Measurements from ENCODE around the gene PATE4.
"Not testable (repeated sequence)": the region's sequence is repeated elsewhere in the genome, so short reads cannot be mapped to it uniquely, and the experiment has no call there.

Gene PATE4, protein sequence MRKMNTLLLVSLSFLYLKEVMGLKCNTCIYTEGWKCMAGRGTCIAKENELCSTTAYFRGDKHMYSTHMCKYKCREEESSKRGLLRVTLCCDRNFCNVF

DNA sequence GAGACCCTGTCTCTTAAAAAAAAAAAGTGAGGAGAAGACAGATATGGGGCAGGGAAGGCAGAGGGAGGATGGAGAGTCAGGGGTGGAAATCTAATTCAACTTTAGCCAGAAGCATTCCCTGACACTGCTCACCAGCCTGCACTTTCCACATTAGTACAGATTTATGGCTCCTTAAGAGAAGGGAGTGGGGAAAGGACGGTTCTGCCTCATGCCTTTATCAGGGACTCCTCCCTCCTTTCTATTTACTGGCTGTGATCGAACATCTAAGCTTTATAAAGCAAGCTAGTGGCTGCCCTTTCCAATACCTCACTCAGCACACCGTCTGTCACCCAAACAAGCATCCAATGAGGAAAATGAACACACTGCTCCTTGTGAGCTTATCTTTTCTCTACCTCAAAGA lies at the start of gene PATE4:
TSS of gene PATE4 (plus strand) at position 301 of the 400 bp plus-strand sequence. CDS start at position 345, 44 bp downstream.
- DNase-seq (ENCODE audit: low read depth) = no peak

DNA sequence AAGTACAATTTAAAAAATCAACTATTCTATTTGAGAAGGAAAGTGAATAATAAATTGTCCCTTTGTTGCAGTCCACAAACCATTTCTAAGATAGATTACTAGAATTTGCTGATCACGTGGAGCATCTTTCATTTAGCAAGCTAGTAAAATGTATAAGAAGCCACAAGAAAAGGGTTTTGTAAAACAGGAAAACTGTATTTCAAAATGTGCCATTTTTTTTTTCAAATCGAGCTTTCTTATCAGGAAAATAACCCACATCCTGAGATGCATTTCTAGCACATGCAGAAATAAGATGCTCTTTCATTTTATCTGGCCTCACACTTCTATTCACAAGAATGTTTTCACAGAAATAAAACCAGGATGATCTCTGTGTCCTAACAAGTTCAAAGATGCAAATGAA lies 48.4 kb upstream of the PATE4 start:
- DNase-seq (ENCODE audit: low read depth) = no peak

DNA sequence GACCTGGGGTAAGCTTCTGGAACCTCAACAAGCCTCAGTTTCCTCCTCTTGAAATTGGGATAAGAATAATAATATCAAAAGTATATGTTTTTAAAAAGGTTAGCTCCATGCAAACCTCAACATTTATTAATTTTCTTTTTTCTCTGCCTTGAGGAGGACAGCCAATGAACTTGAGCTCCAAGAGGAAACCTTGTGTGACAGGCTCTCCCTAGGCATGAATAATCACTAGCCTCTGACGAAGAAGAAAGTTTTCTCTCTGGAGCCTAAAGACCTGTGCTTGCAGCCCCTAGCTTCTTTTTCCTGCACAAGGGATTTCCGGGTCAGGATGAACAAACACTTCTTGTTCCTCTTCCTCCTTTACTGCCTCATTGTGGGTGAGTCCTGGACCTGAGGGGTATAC lies 45.3 kb upstream of the PATE4 start, which contains the start of gene PATE3:
TSS of gene PATE3 (plus strand) at position 301 of the 400 bp plus-strand sequence. CDS start at position 326, 25 bp downstream.
- DNase-seq (ENCODE audit: low read depth) = no peak

DNA sequence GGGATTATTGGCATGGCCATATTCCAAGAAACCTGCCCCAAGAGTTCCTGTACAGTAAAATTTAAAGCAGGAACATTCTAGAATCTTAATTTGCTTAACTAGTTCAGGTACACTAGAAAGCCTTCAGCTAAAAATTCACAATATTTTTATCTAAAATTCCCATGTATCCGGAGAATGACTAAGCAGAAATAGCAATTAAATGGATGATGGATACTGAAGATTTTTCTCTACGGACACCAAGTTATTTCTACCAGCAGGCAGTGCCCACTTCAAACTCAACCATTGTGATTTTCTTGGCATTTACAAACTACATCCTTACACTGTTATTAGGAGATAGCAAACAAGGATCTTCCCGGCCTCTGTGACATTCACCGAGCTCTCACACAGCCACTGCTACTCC lies 42.3 kb upstream of the PATE4 start:
- no peak for DNase-seq (ENCODE audit: low read depth)

DNA sequence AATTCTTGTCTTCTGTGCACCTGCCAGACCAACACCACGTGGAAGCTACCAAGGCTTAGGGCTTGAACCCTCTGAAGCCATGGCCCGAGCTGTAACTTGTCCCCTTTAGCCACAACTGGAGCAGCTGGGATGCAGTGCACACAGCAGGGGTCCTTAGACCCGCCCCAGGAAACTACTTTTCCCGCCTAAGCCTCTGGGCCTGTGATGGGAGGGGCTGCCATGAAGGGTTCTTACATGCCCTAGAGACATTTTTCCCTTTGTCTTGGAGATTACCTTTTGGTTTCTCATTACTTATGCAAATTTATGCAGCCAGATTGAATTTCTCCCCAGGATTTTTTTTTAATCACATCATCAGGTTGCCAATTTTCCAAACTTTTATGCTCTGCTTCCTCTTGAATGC lies 35.5 kb upstream of the PATE4 start:
- no peak for DNase-seq (ENCODE audit: low read depth)

DNA sequence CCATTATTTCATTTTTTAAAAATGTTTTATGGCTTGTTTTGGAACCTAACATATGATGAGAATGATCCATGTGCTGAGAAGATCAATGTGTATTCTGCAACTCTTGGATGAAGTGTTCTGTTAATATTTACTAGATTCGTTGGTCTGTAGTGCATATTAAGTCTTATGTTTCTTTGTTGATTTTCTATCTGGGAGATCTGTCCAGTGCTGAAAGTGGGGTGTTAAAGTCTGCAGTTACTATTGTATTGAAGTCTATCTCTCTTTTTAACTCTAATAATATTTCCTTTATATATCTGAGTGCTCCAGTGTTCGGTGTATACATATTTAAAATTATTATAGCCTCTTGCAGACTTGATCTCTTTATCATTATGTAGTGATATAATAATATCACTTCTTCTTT lies 33.3 kb upstream of the PATE4 start:
- DNase-seq (ENCODE audit: low read depth) = no peak

DNA sequence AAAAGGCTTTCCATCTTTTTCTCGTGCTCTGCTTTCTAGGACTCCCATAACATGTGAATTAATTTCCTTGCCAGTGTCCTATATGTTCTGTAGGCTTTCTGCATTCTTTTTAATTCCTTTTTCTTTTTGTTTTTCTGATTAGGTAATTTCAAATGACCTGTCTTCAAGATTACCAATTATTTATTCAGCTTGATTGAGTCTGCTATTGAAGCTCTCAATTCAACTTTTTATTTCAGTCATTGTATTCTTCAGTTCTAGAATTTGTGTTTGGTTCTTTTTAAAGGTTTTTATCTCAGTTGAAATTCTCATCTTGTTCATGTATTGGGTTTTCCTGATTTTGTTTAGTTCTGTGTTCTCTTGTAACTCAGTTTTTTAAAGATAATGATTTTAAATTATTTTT lies 30.7 kb upstream of the PATE4 start:
- DNase-seq (ENCODE audit: low read depth) = no peak

DNA sequence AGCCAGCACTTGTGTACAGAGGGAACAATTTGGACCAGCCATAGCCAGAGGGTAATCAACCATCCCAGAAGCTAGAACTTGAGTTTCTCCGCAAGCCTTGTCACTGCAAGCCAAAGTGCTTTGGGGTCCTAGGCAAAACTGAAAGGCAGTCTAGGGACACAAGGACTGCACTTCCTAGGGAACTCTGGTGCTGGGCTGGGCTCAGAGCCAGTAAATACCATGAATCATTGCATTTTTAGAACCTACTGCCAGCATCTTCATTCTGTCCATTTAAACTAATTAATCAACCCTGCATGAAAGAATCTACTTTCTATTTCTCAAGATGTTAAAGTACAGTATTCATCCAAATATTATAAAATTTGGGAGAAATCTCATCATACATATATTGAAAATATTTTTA lies 25.2 kb upstream of the PATE4 start:
- no peak for DNase-seq (ENCODE audit: low read depth)

DNA sequence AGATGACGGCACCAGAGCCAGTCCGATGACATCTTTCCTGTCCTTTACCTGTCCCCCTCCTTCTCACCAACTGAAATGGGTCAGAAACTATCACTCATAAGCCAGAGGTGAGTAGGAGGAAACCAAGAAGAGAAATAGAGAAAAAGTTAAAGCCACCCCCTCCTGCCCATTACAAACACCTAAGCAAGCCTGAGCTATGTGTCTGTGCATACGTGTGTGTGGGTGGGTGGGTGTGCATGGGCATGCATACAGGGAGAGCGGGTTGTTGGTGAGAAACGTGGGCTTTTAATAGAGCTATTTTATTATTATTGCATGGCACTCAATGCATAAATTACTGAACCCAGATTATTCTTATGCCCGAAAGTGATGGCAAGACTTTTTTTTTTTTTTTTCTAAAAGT lies 2.6 kb downstream of the PATE4 start:
- DNase-seq (ENCODE audit: low read depth) = no peak

DNA sequence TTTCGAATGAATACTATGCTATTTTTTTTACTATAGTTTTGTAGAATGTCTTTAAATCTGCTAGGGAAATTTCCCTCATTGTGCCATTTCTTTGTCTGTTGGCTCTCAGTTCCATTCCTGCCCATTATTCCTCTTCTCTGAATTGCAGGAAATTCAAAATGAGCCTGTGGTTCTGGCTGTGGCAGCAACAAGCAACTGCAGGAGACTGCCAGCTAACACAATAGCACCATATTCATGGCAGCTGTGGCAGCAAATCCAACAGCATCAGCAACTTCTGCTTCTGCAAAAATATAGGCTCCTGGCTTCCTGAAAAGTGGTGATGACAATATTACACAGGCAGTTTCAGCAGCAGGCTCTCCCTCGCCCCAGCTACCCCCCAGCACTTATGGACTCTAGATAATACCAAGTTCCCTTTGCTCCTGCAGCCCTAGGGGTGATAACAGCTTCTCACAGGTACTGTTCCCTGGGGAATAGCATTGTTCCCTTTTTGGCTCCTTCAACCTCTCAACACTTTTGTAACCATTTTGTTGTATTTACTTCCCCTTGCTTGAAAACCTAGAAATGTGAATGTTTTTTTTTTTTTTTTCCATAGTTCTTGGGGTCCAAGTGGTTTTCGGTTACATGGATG lies 9.3 kb downstream of the PATE4 start:
- DNase-seq (ENCODE audit: low read depth) = no peak

DNA sequence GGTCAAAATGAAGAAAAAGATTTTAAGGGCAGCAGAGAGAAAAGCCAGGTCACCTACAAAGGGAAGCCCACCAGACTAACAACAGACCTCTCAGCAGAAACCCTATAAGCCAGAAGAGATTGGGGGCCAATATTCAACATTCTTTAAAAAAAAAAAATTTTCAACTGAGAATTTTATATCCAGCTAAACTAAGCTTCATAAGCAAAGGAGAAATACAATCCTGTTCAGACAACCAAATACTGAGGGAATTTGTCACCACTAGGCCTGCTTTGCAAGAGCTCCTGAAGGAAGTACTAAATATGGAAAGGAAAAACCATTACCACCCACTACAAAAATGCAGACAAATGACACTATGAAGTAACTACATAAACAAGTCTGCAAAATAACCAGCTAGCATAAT lies 13.1 kb downstream of the PATE4 start:
- no peak for DNase-seq (ENCODE audit: low read depth)

DNA sequence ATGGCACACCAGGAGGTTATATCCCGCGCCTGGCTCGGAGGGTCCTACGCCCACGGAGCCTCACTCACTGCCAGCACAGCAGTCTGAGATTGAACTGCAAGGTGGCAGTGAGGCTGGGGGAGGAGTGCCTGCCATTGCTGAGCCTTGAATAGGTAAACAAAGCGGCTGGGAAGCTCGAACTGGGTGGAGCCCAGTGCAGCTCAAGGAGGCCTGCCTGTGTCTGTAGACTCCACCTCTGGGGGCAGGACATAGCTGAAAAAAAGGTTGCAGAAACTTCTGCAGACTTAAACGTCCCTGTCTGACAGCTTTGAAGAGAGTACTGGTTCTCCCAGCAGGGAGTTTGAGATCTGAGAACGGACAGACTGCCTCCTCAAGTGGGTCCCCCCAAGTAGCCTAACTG lies 24.6 kb downstream of the PATE4 start:
- DNase-seq (ENCODE audit: low read depth) = not testable (repeated sequence)

DNA sequence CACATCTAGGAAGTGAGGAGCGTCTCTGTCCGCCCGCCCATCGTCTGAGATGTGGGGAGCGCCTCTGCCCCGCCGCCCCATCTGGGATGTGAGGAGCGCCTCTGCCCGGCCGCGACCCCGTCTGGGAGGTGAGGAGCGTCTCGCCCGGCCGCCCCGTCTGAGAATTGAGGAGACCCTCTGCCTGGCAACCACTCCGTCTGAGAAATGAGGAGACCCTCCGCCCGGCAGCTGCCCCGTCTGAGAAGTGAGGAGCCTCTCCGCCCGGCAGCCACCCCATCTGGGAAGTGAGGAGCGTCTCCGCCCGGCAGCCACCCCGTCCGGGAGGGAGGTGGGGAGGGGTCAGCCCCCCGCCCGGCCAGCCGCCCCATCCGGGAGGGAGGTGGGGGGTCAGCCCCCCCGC lies 29.7 kb downstream of the PATE4 start:
- DNase-seq (ENCODE audit: low read depth) = not testable (repeated sequence)

DNA sequence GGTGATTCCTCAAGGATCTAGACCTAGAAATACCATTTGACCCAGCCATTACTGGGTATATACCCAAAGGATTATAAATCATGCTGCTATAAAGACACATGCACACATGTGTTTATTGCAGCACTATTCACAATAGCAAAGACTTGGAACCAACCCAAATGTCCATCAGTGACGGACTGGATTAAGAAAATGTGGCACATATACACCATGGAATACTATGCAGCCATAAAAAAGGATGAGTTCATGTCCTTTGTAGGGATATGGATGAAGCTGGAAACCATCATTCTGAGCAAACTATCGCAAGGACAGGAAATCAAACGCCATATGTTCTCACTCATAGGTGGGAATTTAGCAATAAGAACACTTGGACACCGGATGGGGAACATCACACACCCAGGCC lies 32.2 kb downstream of the PATE4 start:
- DNase-seq (ENCODE audit: low read depth) = not testable (repeated sequence)

DNA sequence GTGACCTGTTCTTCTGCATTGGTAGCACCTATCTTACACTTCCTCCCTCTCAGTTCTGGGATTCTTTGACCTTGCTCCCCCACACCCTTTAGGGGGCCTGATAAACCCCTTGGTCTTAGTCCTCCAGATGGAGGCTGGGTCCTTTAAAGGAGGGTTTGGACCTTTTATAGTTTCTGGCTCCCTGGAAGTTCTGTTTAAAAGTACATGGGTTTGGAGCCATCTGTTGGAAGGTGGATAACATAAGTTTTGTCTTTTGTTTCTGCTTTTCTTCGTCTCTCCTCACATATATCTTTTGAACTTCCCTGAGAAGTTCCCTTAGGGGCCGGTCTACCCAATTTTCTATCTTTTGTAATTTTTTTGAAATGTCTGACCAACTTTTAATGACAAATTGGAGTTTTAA lies 36.4 kb downstream of the PATE4 start:
- DNase-seq (ENCODE audit: low read depth) = no peak

DNA sequence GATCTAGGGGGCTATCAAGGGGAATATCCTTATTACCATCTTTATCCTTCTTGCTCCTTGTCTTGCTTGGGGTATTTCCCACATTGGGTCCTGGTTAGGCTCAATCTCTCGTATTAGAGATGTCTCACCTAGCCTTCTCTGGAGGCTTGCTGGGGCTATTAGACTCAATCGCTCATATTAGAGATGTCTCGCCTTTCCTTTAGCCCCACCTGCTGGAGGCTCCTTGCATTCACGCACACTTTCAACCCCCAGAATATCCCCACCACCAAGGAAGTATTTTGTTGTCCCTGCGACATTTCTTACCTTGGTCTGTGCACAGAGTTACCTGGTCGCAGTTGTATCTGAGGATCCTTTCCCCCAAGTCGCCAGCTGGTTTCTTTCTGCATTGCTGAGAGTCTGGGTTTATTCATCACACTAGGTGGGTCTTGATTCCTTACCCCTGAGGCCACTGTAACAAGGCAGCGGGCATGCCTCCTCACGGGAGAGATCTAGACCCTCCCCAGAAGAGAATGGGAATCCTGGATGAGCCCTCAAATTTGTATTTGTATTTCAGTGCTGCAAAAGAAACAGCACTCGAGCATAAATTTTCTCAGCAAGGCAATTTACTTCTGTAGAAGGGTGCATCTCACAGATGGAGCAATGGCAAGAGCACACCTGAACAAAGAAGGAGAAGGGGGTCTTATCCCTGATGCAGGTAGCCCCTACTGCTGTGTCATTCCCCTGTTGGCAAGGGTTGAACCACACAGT lies 38.4 kb downstream of the PATE4 start:
- no peak for DNase-seq (ENCODE audit: low read depth)

DNA sequence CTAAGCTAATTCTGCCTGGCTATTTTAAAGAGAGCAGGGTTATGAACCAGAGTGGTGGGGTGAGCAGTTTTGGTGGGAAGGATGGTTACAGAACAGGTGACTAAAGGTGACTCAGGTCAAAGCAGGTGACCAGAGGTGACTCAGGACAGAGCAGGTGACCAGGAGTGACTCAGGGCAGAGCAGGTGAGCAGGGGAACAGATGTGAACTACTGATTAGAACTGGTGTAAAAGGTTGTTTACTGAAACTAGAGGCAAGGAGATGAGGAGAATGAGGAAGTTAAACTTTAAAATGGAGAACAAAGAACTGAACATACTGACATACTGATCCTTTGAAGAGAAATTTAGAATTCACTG lies 39.0 kb downstream of the PATE4 start:
- no peak for DNase-seq (ENCODE audit: low read depth)

DNA sequence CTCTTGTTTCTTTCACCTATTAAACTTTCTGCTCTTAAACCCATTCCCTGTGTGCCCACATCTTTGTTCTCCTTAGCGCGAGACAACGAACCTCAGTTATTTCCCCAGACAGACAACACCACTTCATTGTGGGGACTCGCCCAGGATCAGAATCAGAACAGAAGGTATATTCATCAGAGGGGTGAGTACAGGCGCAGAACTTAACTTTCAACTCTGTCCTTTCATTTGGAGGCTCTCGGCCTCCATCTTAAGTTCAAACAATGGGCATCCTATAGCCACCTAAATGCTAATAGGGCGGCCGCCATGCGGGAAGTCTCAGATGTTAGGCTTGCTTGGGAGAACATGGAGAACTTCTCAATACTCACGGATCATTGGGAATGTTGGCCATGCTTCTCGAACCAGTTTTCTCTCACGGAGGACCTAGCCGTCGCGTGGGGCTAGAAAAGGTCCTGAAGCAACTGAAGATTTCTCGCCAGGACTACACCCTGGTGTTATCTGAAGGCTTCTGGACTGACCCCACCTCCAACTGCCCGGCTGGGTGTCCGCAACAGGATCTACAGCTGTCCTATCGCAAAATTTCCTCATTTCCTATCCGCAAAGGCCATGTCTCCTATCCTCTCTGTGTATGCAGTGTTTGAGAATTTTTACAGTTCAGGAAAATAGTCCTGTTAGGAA lies 40.9 kb downstream of the PATE4 start:
- no peak for DNase-seq (ENCODE audit: low read depth)

DNA sequence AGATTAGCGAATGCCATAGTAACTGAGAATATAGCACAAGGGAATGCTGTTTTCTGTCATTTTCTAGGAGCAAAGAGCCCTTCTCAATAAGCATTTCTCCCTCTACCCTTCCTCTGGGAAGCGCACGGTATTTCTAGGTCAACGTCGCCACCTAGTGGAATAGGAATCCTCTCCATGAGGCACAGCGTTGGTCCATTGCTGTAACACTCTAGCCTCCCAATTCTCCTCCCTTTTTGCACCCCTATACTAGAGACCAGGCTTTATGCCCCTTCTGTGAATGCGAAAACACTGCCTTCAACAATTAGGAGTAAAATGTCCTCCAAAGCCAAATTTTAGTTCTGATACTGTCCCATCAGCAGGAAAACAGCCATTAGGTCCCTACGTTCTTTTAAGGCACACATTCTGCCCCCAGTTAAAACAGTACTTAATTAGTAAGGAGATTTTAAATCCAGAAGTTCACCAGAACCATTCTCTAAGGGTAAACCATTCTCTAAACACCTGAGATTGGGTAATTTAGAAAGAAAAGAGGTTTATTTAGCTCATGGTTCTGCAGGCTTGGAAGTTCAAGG lies 41.5 kb downstream of the PATE4 start:
- no peak for DNase-seq (ENCODE audit: low read depth)

DNA sequence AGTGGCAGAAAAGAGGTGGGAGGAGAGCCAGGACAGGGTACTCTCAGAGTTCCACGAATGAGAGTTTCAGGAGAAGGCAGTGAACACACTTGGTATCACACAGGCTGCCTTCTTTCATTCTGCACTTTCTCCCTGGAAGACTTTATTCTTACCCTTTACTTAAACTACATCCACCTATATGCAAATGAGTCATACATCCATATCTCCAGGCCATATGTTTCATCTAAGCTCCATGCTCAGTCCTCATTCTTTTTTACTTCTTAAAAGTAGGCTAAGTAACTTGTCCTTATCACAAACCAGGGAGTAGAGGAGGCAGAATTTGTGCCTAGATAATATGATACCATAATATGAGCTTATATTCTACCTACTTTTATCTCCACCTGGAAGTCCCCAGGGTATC lies 48.2 kb downstream of the PATE4 start:
- DNase-seq (ENCODE audit: low read depth) = no peak

DNA sequence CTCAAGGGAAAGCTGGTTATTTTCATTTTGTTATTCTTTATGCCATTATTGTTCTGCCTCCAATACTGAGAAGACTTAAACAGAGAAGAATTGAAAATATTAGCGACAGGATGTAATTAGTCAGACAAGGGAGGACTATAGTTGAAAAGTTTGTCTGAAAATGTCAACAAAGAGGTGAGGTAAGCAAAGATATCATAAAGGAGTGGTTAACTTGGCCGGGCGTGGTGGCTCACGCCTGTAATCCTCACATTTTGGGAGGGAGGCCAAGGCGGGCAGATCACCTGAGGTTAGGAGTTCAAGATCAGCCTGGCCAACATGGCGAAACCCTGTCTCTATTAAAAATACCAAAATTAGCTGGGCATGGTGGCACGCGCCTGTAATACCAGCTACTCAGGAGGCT lies 50.3 kb downstream of the PATE4 start:
- DNase-seq (ENCODE audit: low read depth) = no peak

DNA sequence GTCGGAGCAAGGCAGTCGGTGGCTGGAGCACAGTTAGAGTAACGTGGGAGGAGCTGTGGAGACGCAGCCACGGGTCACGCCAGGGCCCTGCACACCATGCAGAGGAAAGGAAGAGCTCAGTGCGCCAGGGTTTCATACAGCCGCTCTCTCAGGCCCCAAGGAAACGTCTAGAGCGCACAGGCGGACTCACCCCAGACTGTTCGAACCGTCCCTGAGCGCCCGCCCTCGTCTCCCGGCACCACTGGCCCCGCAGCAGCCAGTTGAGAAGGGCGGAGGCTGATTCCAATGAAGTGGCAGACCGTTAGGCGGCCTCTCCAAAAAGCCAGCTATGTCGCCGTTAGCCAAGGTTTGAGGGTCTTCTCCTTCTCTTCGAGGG lies 53.9 kb downstream of the PATE4 start:
- peak; percentile 10 for DNase-seq (ENCODE audit: low read depth)
